Neural crest cell (in vitro differentiated cells): Measurements from ENCODE around the gene ITGA2. TPM values are rescaled to one million over a fixed set of nuclear protein-coding genes. Genes with fewer than 3 reads are reported as not detected.

Source experiments
- DNase-seq: peaks from one replicate; pipeline ENCODE4 v3.0.0; 2021; ENCODE audit warnings: low read depth, mixed read lengths, low spot score
- H3K27ac Mint-ChIP-seq: one replicate; pipeline ENCODE4 v1.8.0; 2021; ENCODE audit warnings: mild to moderate bottlenecking, mixed read lengths; ENCODE audit not compliant: unreplicated experiment
- H3K27me3 Mint-ChIP-seq: 2 replicates; pipeline ENCODE4 v1.8.0; 2021; ENCODE audit warnings: low read depth, mild to moderate bottlenecking, mixed read lengths
- H3K36me3 Mint-ChIP-seq: 2 replicates; pipeline ENCODE4 v1.8.0; 2021; ENCODE audit warnings: low read depth, mild to moderate bottlenecking, mixed read lengths
- H3K4me1 Mint-ChIP-seq: 2 replicates; pipeline ENCODE4 v1.8.0; 2021; ENCODE audit warnings: mixed read lengths
- H3K4me3 Mint-ChIP-seq: one replicate; pipeline ENCODE4 v1.8.0; 2021; ENCODE audit warnings: mild to moderate bottlenecking, mixed read lengths
- H3K9me3 Mint-ChIP-seq: 2 replicates; pipeline ENCODE4 v1.8.0; 2021; ENCODE audit warnings: mixed read lengths
- total RNA-seq: library from RNA; stranded (reverse); gene quantifications from 2 replicates; pipeline ENCODE4 v1.2.1, GENCODE V29; 2021
- TF ChIP-seq, protein P1 (sequence below): fragments of 200-600 bp; sonication (generic); conservative IDR thresholded peaks from 2 replicates; pipeline ENCODE4 v1.5.0; 2021; ENCODE audit warnings: antibody characterized with exemption, mild to moderate bottlenecking

The ITGA2 gene
- total RNA-seq, 1 donor from 2014 or later = 1.7 TPM

DNA sequence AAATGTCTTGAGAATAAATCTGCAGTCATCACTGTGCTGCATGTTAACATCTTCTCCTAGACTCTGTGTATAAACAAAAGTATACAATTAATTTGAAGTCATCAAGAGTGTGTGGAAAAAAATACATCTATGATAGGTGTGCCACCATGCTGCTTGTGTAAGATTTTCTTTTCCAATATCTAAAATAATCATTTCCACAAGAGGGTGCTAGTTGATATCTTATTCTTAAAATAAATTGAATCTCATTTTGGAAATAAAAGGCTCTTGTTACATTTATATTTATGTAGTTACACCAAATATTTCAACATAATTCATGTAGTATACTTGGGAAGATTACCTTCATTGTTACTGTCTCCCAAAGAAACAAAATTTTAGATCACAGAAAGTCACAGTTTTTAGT is 134.6 kb downstream of the ITGA2 start:
- H3K4me1 Mint-ChIP-seq = no peaks in the 10 kb centered on the region
- H3K9me3 Mint-ChIP-seq = no peaks in the 10 kb centered on the region
- H3K27ac Mint-ChIP-seq = no peak overlapping the region
- no peak overlapping the region for H3K4me3 Mint-ChIP-seq
- no peaks in the 10 kb centered on the region for H3K27me3 Mint-ChIP-seq
- DNase-seq = no peak
- no peaks in the 10 kb centered on the region for H3K36me3 Mint-ChIP-seq
- TF ChIP-seq, protein P1, sequence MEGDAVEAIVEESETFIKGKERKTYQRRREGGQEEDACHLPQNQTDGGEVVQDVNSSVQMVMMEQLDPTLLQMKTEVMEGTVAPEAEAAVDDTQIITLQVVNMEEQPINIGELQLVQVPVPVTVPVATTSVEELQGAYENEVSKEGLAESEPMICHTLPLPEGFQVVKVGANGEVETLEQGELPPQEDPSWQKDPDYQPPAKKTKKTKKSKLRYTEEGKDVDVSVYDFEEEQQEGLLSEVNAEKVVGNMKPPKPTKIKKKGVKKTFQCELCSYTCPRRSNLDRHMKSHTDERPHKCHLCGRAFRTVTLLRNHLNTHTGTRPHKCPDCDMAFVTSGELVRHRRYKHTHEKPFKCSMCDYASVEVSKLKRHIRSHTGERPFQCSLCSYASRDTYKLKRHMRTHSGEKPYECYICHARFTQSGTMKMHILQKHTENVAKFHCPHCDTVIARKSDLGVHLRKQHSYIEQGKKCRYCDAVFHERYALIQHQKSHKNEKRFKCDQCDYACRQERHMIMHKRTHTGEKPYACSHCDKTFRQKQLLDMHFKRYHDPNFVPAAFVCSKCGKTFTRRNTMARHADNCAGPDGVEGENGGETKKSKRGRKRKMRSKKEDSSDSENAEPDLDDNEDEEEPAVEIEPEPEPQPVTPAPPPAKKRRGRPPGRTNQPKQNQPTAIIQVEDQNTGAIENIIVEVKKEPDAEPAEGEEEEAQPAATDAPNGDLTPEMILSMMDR = peak; percentile 47

DNA sequence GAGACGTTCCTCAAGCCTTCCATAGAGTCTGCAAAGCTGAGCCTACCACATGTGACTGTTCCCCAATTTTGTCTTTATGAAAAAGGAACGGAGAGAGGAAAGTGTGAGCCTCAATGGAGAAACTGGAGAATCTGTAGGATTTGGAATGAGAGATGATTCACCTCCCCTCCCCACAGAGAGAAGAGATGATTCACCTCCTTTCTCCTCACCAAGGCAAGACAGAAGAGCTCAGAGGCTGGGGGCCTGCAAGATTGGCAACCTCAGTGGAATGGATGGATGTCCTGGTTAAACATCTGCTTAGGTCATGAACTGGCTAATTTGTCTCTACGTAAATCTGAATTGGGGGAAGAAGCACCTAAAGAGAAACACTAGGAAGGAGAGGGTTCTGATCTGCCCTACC is 137.4 kb downstream of the ITGA2 start:
- TF ChIP-seq, protein P1 = no peak
- DNase-seq = no peak
- Mint-ChIP-seq H3K27ac (no peak overlapping the region), H3K36me3 (no peaks in the 10 kb centered on the region), H3K4me1 (no peaks in the 10 kb centered on the region), H3K9me3 (peaks cover 2% of the 10 kb centered on the region), H3K27me3 (no peaks in the 10 kb centered on the region), H3K4me3 (no peak overlapping the region)

- H3K4me1 Mint-ChIP-seq = no peaks in the 10 kb centered on the region
- no peak overlapping the region for H3K4me3 Mint-ChIP-seq
- peaks cover 2% of the 10 kb centered on the region for H3K9me3 Mint-ChIP-seq
- no peaks in the 10 kb centered on the region for H3K36me3 Mint-ChIP-seq
- TF ChIP-seq, protein P1 = no peak
- DNase-seq = no peak
- H3K27ac Mint-ChIP-seq = no peak overlapping the region
- H3K27me3 Mint-ChIP-seq = no peaks in the 10 kb centered on the region
Observed at GRCh38 chr5:53127107-53127506, 138.0 kb downstream of the ITGA2 start.

GRCh38 chr5:53128481-53128880 is 139.3 kb downstream of the ITGA2 start:
- Mint-ChIP-seq H3K4me3 (no peak overlapping the region), H3K36me3 (no peaks in the 10 kb centered on the region), H3K4me1 (no peaks in the 10 kb centered on the region), H3K27ac (no peak overlapping the region), H3K27me3 (no peaks in the 10 kb centered on the region), H3K9me3 (peaks cover 2% of the 10 kb centered on the region)
- no peak for DNase-seq
- TF ChIP-seq, protein P1 = no peak

DNA sequence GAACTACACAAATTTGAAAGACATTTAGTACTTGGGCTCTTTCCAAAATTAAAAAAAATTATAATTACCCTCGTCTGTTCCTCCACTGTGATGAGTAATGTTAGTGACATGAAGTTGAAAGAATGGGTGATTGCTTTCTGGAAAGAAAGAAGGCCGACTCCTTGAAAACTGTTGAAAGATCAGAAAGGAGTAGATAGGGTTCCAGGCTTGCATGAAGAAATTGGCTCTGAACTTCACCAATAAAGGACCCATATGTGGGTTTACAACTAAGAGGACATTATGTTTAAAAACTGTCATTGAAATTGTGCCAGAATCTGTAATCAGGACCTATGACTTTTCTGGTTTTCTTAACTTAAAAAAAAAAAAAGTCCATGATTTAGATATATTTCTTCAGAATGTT is 141.1 kb downstream of the ITGA2 start:
- DNase-seq = no peak
- Mint-ChIP-seq H3K36me3 (no peaks in the 10 kb centered on the region), H3K9me3 (peaks cover 2% of the 10 kb centered on the region), H3K4me3 (no peak overlapping the region), H3K27ac (no peak overlapping the region), H3K4me1 (no peaks in the 10 kb centered on the region), H3K27me3 (no peaks in the 10 kb centered on the region)
- TF ChIP-seq, protein P1 = no peak

DNA sequence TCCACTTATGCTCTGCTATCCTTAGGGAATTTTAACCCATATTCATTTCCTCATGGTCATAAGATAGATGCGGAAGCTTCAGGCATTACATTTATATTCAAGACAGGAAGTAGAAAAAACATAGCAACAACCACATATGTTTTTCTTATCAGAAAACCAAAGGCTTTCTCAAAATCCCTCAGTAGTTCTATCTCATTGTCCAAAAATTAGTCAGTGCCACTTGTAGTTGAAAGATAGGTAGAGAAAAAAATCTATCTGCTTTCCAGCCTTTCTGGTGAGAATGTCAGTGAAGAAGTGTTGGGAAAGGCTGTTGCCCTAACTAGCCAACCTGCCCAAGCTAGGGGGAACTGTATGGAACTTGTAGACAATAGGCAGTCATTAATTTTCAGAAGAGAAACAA is 143.9 kb downstream of the ITGA2 start:
- TF ChIP-seq, protein P1 = no peak
- H3K4me1 Mint-ChIP-seq = no peaks in the 10 kb centered on the region
- no peak for DNase-seq
- H3K9me3 Mint-ChIP-seq = peaks cover 2% of the 10 kb centered on the region
- H3K27ac Mint-ChIP-seq = no peak overlapping the region
- no peak overlapping the region for H3K4me3 Mint-ChIP-seq
- no peaks in the 10 kb centered on the region for H3K36me3 Mint-ChIP-seq
- no peaks in the 10 kb centered on the region for H3K27me3 Mint-ChIP-seq
